Measurements from ENCODE around the gene KRT16. TPM values are rescaled to one million over a fixed set of nuclear protein-coding genes. Genes with fewer than 3 reads are reported as not detected.
"Not testable (repeated sequence)": the region's sequence is repeated elsewhere in the genome, so short reads cannot be mapped to it uniquely, and the experiment has no call there.

The KRT16 gene
- 4.2 and 4.8 TPM in 2 replicates for total RNA-seq

DNA sequence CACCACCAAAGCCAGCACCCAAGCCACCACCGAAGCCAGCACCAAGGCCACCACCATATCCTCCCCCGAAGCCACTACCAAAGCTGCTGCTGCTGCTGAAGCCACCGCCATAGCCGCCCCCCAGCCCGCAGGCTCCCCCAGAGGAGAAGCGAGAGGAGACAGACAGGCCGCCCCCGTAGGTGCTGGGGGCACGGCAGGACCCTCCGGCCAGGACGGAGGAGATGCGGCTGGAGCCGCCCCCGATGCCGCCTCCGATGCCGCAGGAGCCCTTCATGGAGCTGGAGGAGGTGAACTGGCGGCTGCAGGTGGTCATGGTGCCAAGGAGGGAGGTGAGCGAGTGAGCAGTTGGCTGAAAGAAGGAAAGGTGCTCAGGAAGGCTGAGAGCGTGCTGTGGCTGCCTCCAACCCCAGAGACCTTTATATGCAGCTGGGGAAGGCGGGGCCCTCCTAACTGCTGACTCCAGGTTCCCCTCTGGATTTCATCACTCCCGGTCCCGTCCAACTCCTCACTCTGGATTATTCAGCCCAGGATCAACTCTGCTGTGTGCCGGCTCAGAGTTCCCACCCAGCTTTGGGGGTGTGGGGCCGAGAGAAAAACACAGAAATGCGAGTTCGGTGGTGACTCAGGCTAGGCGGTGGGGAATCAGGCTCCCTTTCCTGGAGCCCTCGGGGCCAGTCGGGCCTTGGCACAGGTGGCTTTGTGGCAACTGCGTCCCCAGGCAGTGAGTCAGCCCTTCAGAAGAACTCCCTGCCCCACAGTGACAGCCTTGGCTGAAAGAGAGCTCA, at the start of gene KRT16:
Gene KRT16 (minus strand): TSS at position 392 of the 785 bp plus-strand sequence. CDS start 79 bp downstream, at position 313.
- not testable (repeated sequence) for DNase-seq (ENCODE audit: low read depth); H3K4me3 ChIP-seq (ENCODE audit: low read depth, low read length); H3K27me3 ChIP-seq (ENCODE audit: control insufficient read depth, insufficient read depth, low read length); H3K36me3 ChIP-seq (ENCODE audit: control insufficient read depth, insufficient read depth, low read length)

GRCh38 chr17:41660221-41660711, 47.7 kb upstream of the KRT16 start:
- Histone ChIP-seq H3K36me3 (ENCODE audit: control insufficient read depth, insufficient read depth, low read length) (no peaks in the 10 kb centered on the region), H3K27me3 (ENCODE audit: control insufficient read depth, insufficient read depth, low read length) (no peaks in the 10 kb centered on the region), H3K4me3 (ENCODE audit: low read depth, low read length) (no peak overlapping the region)
- TF ChIP-seq CTCF (IDR thresholded peaks at IDR 0.05; ENCODE audit: insufficient read depth, low read length, poor library complexity, severe bottlenecking), result no peak
- no peak for DNase-seq (ENCODE audit: low read depth)

DNA sequence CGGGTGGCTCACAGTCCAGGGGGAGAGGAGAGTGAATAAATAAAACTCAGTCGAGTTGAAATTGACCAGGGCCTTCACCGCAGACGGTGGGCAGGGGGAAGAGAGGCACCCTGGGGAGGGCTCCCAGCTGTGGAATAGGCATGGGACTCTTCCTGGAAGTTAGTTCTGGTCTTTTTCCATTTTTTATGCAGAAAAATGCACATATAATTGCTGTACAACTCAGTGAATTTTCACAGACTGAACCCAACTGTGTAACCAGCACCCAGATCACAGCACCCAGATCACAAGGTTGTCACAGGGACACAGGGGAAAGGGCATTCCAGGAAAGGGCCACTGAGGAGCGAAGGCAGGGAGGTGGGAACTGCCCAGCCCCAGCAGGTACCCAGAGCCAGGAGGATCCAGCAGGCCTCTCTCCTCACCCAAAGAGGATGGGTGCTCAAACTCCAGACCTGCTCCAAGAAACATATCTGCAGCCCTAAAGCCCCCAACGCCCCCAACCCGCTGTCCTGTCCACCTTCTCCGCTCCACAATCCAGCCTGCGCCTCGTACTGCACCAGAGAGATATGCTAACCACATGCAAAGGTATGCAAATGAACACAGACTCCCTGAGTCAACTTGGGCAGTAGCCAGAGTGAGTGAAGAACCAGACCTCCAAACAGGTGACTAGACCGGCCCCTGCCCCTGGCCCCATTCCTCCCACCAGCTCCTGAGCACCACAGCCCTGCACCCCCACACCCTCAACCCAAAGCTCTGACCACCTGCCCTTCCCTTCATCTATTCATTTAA, 47.1 kb upstream of the KRT16 start:
- no peak for TF ChIP-seq CTCF (IDR thresholded peaks at IDR 0.05; ENCODE audit: insufficient read depth, low read length, poor library complexity, severe bottlenecking)
- Histone ChIP-seq H3K4me3 (ENCODE audit: low read depth, low read length) (no peak overlapping the region), H3K27me3 (ENCODE audit: control insufficient read depth, insufficient read depth, low read length) (no peaks in the 10 kb centered on the region), H3K36me3 (ENCODE audit: control insufficient read depth, insufficient read depth, low read length) (no peaks in the 10 kb centered on the region)
- no peak for DNase-seq (ENCODE audit: low read depth)

GRCh38 chr17:41658846-41659245, 46.3 kb upstream of the KRT16 start:
- no peak for TF ChIP-seq CTCF (IDR thresholded peaks at IDR 0.05; ENCODE audit: insufficient read depth, low read length, poor library complexity, severe bottlenecking)
- no peaks in the 10 kb centered on the region for H3K27me3 ChIP-seq (ENCODE audit: control insufficient read depth, insufficient read depth, low read length)
- DNase-seq (ENCODE audit: low read depth), result no peak
- no peaks in the 10 kb centered on the region for H3K36me3 ChIP-seq (ENCODE audit: control insufficient read depth, insufficient read depth, low read length)
- H3K4me3 ChIP-seq (ENCODE audit: low read depth, low read length), result no peak overlapping the region

GRCh38 chr17:41657936-41658335, 45.4 kb upstream of the KRT16 start:
- Histone ChIP-seq H3K27me3 (ENCODE audit: control insufficient read depth, insufficient read depth, low read length) (no peaks in the 10 kb centered on the region), H3K4me3 (ENCODE audit: low read depth, low read length) (no peak overlapping the region), H3K36me3 (ENCODE audit: control insufficient read depth, insufficient read depth, low read length) (no peaks in the 10 kb centered on the region)
- no peak for DNase-seq (ENCODE audit: low read depth)
- TF ChIP-seq CTCF (IDR thresholded peaks at IDR 0.05; ENCODE audit: insufficient read depth, low read length, poor library complexity, severe bottlenecking), result no peak

GRCh38 chr17:41657176-41657754, 44.7 kb upstream of the KRT16 start:
- Histone ChIP-seq H3K4me3 (ENCODE audit: low read depth, low read length) (no peak overlapping the region), H3K36me3 (ENCODE audit: control insufficient read depth, insufficient read depth, low read length) (no peaks in the 10 kb centered on the region), H3K27me3 (ENCODE audit: control insufficient read depth, insufficient read depth, low read length) (no peaks in the 10 kb centered on the region)
- TF ChIP-seq CTCF (IDR thresholded peaks at IDR 0.05; ENCODE audit: insufficient read depth, low read length, poor library complexity, severe bottlenecking), result no peak
- DNase-seq (ENCODE audit: low read depth), result no peak

Data from kidney epithelial cell (primary cell).